Measurements from ENCODE around the gene VAMP5.

- TF ChIP-seq CTCF (conservative IDR thresholded peaks at IDR 0.05; ENCODE audit: low read depth, low read length) = no peak
- TF ChIP-seq EZH2phosphoT487 (IDR thresholded peaks at IDR 0.05; ENCODE audit: borderline replicate concordance, low read length) = no peak
Measured at GRCh38 chr2:85584354-85584856, at the start of gene VAMP5.
